Stimulated activated CD4-positive, alpha-beta T cell treated with anti-CD3 and anti-CD28 coated beads, Interleukin-2, amount 100 ng/mL, for 24 hours (primary cell): ENCODE results near the gene CLDN22.

ENCODE experiments used
- DNase-seq, 2 donors: peaks; one replicate each; pipeline ENCODE4 v3.0.0-alpha.2; 2020

CLDN22 gene

DNA sequence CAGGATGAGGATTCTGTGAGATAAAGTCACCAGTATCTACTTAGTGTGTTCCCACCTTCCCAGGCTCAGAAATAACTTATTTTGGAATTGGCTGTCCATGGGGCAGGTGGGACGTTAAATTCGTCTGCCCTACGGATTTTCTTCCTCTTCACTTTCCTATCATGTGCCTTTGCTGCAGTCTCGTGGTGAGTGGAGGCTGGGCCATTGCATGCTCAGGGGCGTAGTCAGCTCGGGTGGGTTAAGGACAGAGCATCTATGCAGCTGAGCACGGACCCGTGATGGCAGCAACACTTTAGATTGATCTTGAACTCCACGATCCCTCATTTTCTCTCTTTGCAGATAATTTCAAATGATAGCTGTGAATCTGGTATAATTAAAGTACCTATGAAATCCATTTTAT, 51.5 kb downstream of the CLDN22 start:
- DNase-seq = no peak
